ENCODE measurements around the gene C1QL3.

C1QL3 gene

DNA sequence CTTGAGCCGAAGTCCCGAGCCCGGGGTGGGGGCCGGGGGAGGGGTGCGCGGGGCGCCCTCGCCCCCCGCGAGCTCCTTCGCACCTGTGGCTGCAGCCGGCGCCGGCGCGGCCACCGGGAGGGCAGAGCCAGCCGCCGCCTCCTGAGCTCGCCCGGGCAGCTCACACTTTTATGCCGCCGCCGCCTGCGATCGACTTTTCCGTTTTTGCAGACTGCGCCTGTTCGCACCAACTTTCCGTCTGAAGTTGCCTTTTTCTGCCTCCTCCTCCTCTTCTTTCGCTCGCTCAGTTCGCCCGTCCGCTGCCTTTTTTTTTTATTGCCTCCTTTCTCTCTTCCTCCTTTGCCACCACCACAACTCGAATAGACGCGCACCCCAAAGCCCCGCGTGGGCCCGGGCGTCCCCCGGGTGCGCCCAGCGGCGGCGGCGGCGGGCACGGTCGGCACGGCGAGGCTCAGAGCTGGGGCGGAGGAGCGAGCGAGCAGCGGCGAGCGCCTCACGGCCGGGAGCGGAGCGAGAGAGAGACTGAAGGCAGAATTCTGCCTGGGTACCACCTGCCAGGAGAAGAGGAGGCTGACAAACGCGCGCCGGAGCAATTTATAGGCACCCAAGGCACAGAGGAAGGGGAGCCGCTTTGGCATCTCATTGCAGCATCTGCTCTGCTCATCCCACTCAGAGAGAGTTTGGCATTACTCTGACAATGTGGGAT, at the start of gene C1QL3:
C1QL3 (minus strand) TSS at position 569 of the 706 bp plus-strand sequence. CDS start 814 bp downstream, outside the sequence.
- DNase-seq = no peak

GRCh38 chr10:16570731-16571130, 49.1 kb upstream of the C1QL3 start:
- no peak for DNase-seq

GRCh38 chr10:16566202-16566805, 44.6 kb upstream of the C1QL3 start:
- no peak for DNase-seq

DNA sequence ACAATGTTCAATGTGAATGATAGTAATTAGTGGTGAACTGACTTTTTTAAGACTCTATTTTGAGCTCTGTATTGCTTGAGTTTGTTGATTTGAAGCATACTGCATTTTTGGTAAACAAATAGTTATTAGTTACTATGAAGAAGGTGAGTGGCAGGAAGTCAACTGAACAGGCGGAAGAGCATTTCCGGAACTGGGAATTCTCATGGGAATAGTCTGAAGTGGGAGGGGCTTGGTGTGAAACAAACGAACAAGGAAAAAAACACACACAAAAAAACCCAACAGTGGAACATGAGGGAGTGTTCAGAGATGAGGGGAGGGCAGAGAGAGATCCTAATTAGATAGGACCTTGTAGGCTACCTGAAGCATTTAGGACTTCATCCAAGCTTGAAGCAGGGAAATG, 43.9 kb upstream of the C1QL3 start:
- no peak for DNase-seq

DNA sequence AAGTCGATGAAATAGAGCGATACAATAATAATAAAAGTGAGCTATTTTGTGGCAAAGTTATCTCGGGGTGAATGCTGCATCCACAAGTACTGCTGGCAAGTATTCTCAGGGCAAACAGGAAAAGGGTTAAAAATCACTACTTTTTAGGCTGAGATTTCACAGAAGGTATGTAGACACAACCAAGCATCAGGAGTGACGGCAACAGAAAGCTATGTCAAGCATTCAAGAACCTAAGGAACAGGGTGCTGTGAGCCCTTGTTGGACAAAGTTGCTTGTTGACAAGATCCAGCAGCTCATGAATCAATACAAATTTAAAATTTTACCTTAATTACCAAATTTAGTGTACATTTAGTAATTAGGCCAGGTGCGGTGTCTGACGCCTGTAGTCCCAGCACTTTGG, 41.2 kb upstream of the C1QL3 start:
- no peak for DNase-seq

DNA sequence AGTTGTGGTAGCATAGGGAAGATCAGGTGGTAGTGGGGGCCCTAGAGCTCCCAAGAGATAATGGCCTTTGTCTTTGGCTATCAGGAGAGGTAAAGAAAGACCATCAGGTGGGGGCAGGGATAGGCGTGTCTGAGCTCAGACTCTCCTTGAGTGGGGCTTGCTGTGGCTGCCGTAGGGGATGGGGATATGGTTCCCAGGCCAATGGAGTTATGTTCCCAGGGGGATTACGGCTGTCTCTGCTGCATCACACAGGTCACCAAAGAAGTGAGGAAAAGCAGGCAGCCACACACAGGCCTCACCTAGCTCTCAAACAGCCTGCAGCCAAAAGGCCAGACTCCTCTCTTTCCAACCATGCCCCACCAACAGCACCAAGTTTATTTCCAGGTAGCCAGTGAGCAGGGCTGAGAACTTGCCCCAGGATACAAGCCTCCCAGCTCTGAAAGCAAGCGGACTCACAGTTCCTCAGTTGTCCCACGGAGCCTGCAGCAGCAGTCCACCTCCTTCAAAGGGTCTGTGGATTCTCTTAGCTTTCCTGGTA, 37.6 kb upstream of the C1QL3 start:
- no peak for DNase-seq

GRCh38 chr10:16547973-16548372, 26.3 kb upstream of the C1QL3 start:
- no peak for DNase-seq

DNA sequence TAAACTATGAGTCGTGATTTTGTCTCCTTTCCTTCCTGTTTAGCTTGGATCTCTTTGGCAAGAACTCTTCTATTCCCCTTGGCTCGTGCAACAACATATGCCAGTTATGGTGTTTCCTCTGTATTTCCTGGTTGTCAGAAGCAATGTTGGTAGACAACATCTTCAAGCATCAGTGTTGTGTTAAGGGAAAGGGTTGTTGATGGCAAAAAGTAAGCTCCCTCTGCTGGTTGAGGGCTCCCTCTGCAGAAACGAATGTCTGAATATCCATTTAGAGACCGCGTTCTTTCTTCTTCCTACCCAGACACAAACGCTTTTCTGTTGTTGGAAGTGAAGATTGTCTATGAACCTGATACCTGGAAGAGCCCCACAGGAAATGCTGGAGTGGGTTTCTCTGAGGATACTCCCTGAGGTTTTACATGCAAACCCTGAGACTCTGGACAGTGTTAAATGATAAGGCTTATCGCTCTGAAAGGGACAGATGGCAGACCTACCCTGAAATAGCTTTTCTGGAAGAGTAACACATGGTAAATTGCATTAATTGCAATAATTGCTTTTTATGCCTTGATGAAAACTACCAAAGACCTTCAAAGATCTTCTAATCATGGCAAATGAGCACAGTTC, 23.5 kb upstream of the C1QL3 start:
- DNase-seq = no peak

- DNase-seq = no peak
These were observed 22.9 kb upstream of the C1QL3 start for GRCh38 chr10:16544591-16544990.

DNA sequence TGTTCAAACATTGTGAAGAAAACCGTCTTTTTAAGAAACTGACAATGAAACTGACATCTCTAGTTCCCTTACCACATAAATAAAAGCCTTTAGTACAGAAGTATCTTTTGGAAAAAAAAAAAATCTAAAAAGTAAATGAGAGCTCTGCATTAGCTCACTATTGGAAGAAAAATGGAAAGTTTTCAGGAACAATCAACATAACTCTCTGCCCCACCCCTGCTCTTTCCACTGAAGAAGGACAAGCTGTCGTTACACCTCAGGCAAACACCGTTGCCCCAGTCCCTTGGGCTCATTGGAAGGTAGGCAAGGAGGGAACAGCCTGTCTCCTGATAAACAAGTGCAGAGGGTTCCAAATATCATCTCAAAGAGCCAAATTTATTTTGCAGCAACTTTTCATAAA, 22.4 kb upstream of the C1QL3 start:
- DNase-seq = no peak

DNA sequence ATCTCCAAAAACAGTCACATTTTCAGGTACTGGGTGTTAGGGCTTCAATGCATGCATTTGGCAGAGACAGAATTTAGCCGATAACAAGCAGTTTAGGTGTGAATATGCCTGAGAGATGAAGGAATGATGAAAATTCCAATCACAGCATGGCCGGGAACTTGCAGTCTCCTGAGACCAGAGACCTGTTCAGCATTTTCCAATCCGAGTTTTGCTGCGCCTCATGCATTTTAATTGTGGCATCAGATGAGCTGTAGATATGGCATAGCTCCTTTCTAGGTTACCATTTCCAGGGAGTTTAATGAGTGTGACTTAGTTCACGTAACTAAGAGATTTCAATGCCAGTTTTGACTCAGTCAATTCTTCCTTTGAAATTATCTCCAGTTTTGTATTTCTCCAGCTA, 14.5 kb upstream of the C1QL3 start:
- no peak for DNase-seq

- DNase-seq = no peak
These were observed 8.2 kb upstream of the C1QL3 start for GRCh38 chr10:16529853-16530252.

DNA sequence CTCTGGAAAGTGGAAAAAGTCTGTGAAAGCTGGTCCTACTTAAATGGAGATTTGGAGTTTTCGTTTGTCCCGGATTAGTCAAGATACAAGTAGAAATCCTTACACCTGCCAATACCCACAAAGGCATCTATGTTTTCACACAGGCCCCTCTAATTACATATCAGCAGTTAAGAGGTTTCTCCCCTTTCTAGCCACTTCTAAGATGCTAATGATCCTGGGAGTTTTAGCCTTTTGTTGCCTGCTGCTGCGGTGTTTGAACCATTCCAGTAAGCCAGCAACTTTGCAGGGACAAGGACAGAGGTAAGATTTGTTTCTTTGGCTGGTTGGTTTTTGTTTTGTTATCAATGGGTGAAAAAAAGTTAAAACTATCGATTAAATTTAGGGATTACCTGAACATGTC, 5.8 kb upstream of the C1QL3 start:
- DNase-seq = no peak

DNA sequence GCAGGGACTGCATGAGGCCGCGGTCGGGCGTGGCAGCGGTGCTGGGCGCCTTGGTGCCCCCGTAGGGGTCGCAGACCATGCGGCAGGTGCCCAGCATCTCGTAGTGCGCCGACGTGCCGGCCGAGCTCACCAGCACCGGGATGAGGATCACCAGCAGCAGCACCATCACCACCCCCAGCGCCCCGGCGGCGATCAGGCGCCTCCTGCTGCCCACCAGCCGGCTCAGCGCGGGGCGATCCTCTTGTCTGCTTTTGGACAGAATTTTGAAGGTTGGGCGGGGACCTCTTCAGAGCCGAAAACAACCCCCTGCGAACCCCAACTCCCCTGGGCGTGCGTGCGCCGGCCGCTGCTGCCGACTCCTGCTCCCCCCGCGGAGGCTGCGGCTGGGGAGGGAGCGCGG, 779 bp downstream of the C1QL3 start:
- DNase-seq = no peak

- no peak for DNase-seq
These were observed 1.5 kb downstream of the C1QL3 start for GRCh38 chr10:16519908-16520861.

DNA sequence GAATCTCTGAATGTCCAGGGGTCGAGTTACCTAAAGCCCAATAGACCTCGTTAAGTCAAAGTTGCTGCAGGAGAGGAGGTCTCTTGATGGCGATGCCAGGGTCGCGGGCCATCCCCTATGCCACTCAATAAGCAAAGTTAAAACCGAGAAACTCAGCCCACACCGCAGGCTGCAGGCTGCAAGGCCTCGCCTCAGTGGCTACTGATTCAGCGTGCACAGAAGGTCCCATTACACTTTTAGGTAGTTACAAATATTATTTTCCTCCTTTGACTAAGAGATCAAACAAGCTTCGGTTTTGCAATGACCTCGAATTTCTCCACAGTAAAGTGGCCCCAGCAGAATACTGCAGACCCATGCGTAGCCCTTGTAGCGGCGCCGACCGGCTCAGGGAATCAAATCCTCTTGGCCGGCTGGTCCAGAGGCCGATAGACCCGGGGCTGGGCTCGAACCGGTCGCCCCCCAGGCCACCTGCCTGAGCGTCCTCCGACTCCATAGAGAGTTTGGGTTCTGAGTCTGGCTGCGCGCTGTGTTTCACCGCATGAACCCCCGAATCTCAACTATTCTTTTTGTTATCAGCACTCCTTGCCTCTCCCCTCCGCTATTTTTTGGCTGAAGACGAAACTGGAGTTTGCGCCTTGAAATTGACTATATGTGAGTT, 2.3 kb downstream of the C1QL3 start:
- DNase-seq = no peak

DNA sequence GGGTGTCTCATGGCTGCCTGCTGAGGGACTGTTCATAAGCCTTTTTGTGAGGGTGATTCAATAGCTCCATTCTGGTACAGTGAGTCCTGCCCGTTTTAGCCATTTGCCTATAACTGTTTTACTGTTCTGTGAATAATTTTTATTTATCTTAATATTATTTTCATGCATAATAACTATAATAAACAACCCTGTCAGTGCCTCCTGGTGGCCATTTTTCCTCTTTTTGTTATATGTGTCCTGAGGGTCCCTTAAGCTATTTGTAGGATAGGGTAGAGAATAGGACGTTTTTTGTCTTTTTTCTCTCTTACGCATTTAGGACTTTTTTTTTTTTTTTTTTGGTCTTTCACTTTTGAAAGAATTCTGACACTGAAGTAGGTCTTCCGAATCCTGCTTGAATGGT, 2.9 kb downstream of the C1QL3 start:
- DNase-seq = no peak

GRCh38 chr10:16510843-16511242, 10.8 kb downstream of the C1QL3 start:
- no peak for DNase-seq

DNA sequence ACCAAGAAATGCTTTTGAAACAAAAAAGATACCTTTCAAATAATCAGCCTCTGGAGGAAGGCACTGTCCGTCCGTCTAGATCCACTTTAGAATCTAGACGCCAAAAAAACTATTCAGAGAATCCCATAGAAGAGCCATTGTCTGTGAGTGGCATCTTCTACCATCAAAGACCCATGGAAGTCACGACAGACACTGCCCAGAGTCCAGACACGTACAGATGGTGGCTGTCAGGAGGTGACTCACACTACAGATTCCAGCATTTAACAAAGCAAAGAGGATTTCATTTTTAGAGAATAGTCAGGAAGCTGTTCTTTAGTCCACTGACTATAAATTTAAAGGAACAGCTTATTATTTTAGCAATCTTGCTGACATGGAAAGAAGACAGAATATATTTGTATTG, 11.7 kb downstream of the C1QL3 start:
- no peak for DNase-seq

GRCh38 chr10:16505161-16505560, 16.5 kb downstream of the C1QL3 start:
- no peak for DNase-seq

DNA sequence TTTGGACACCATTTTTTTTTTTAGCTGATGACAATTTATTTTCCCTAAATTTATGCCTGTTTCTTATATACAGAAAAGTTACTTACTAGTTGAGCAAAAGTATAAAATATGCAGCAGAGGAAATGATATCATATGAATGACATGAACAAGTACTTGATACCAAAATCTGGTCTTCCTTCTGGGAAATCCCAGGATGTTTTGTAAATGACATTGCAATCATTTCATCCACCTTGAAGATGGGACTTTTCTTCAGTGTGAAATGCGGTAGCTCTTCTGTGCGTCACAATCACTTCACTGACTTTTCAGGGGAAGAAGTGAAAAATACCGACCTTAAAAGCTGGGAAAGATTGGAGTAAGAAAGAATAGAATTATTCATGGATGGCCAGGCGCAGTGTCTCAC, 23.8 kb downstream of the C1QL3 start:
- no peak for DNase-seq

DNA sequence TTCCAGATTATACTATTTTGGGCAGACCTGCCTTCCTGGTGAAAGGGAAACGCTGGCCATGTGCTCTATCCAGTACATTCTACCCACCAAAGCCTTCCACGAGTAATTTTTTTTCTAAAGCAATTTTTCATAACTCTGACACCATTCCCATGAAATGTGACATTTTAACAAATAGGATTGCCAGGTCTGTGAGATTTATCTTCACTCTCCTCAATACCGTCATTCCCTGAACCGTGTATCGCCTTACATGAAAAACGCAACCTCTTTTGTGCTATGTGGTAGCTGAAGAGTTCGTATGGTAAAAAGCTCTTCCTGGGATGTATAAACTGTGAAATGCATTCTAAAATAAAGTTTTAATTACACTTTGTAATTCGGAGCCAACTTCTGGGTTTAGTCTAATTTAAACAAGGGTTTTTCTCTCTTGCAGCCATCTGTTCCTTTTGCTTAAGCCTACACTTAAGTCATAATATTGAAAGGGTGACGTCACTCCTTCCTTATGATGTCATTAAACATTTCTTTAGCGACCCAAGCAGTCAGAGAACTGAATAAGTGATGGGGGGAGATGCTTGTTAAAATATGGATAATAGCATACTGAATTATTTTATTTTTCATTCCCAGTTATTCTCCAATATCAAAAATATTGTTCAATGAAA, 27.7 kb downstream of the C1QL3 start:
- DNase-seq = no peak

All from T1000 (cell line).